ENCODE results near the gene IGF2BP3. TPM values are rescaled to one million over a fixed set of nuclear protein-coding genes. Genes with fewer than 3 reads are reported as not detected.

IGF2BP3 gene
- total RNA-seq, 1 donor from 2014 or later: 47.0 TPM

GRCh38 chr7:23474829-23475575, 4.7 kb upstream of the IGF2BP3 start:
- Mint-ChIP-seq H3K27ac (ENCODE audit: unreplicated experiment) (peak overlapping the region; percentile 93), H3K9me3 (ENCODE audit: unreplicated experiment) (peaks cover 18% of the 10 kb centered on the region), H3K36me3 (ENCODE audit: unreplicated experiment) (no peaks in the 10 kb centered on the region), H3K4me1 (ENCODE audit: low read depth, unreplicated experiment) (peaks cover 23% of the 10 kb centered on the region), H3K27me3 (ENCODE audit: unreplicated experiment) (peaks cover 4% of the 10 kb centered on the region), H3K4me3 (ENCODE audit: unreplicated experiment) (peak overlapping the region; percentile 93)
- no peak for TF ChIP-seq CTCF (IDR thresholded peaks at IDR 0.05; ENCODE audit: partially characterized antibody, unreplicated experiment)
- DNase-seq: no peak

GRCh38 chr7:23474094-23474828, 4.0 kb upstream of the IGF2BP3 start:
- Mint-ChIP-seq H3K36me3 (ENCODE audit: unreplicated experiment) (no peaks in the 10 kb centered on the region), H3K27ac (ENCODE audit: unreplicated experiment) (peak overlapping the region; percentile 93), H3K27me3 (ENCODE audit: unreplicated experiment) (peaks cover 6% of the 10 kb centered on the region), H3K9me3 (ENCODE audit: unreplicated experiment) (peaks cover 20% of the 10 kb centered on the region), H3K4me1 (ENCODE audit: low read depth, unreplicated experiment) (peaks cover 23% of the 10 kb centered on the region), H3K4me3 (ENCODE audit: unreplicated experiment) (peak overlapping the region; percentile 93)
- TF ChIP-seq CTCF (IDR thresholded peaks at IDR 0.05; ENCODE audit: partially characterized antibody, unreplicated experiment): no peak
- DNase-seq: peak; percentile 95

GRCh38 chr7:23473844-23474093, 3.5 kb upstream of the IGF2BP3 start:
- H3K9me3 Mint-ChIP-seq (ENCODE audit: unreplicated experiment): peaks cover 20% of the 10 kb centered on the region
- H3K4me1 Mint-ChIP-seq (ENCODE audit: low read depth, unreplicated experiment): peaks cover 23% of the 10 kb centered on the region
- TF ChIP-seq CTCF (IDR thresholded peaks at IDR 0.05; ENCODE audit: partially characterized antibody, unreplicated experiment): no peak
- peak; percentile 61 for DNase-seq
- H3K4me3 Mint-ChIP-seq (ENCODE audit: unreplicated experiment): peak overlapping the region; percentile 91
- peaks cover 6% of the 10 kb centered on the region for H3K27me3 Mint-ChIP-seq (ENCODE audit: unreplicated experiment)
- peak overlapping the region; percentile 89 for H3K27ac Mint-ChIP-seq (ENCODE audit: unreplicated experiment)
- H3K36me3 Mint-ChIP-seq (ENCODE audit: unreplicated experiment): no peaks in the 10 kb centered on the region

- peak; percentile 27 for DNase-seq
- Mint-ChIP-seq H3K4me1 (ENCODE audit: low read depth, unreplicated experiment) (peaks cover 23% of the 10 kb centered on the region), H3K9me3 (ENCODE audit: unreplicated experiment) (peaks cover 21% of the 10 kb centered on the region), H3K27me3 (ENCODE audit: unreplicated experiment) (peaks cover 6% of the 10 kb centered on the region), H3K4me3 (ENCODE audit: unreplicated experiment) (peak overlapping the region; percentile 91), H3K27ac (ENCODE audit: unreplicated experiment) (peak overlapping the region; percentile 89), H3K36me3 (ENCODE audit: unreplicated experiment) (no peaks in the 10 kb centered on the region)
- TF ChIP-seq CTCF (IDR thresholded peaks at IDR 0.05; ENCODE audit: partially characterized antibody, unreplicated experiment): no peak
Measured at GRCh38 chr7:23472956-23473843, 2.9 kb upstream of the IGF2BP3 start.

Measured in glutamatergic neuron (in vitro differentiated cells).